GM12872 (cell line): ENCODE measurements around the gene GPR55.

Experiments used
- CTCF ChIP-seq: IDR thresholded peaks from 3 replicates; pipeline ENCODE4 v1.5.1; 2011; ENCODE audit warnings: low read depth, mild to moderate bottlenecking, low read length, moderate library complexity; ENCODE audit not compliant: insufficient read depth

The GPR55 gene

DNA sequence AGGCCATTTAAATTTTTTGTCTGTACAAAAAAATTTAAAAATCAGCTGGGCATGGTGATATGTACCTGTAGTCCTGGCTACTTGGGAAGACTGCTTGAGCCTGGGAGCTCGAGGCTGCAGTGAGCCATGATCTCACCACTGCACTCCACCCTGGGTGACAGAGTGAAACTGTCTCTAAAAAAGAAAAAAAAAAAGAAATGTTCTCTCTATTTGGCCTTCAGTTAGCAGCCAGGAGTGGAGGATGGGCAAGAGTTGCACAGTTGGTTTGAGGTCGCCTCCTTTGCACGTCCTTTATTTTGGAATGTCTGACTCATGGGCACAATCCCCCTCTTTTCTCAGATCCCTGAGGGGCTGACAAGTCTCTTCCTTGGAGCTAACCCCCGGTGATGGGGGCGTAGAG, 34.0 kb downstream of the GPR55 start:
- TF ChIP-seq CTCF: no peak

DNA sequence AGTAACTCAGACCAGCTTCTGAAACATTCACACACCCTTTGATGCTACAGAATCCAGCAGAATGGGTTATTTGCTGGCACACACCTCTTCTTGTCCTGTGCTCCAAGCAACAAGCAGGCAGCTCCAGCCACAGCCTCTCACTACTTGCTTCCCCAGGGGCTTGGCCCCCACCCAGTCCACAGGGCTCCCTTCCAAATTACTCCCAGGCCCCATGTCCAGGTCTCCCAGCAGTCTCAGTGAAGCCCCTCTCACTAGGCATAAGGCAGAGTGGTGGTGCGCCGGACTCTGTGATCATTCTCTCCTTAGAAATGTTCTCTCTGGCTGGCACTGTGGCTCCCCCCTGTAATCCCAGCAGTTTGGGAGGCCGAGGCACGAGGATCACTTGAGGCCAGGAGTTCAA, 34.4 kb downstream of the GPR55 start:
- no peak for TF ChIP-seq CTCF

GRCh38 chr2:230889911-230890601, 35.0 kb downstream of the GPR55 start:
- no peak for TF ChIP-seq CTCF

GRCh38 chr2:230888824-230889400, 36.1 kb downstream of the GPR55 start:
- no peak for TF ChIP-seq CTCF

- TF ChIP-seq CTCF: no peak
These were observed 37.7 kb downstream of the GPR55 start for GRCh38 chr2:230887342-230887741.

DNA sequence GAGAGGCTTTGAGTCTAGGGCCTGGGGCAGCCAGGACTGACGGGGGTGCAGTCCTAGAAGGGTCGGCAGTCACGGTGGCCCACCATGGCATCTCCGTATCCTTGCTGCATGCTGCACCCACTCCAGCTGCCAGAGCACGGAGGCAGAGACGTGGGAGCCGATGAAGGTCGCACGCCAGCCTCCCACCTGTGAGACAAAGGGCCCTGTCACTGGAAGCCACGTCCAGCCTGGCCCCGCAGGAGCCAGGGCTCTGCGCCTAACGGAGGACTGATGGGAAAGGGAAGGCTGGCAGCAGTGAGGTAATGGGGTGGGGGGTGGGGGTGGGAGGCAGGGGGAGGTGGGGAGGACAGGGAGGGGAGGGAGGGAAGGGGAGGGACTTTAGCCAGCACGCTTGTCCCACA, 38.4 kb downstream of the GPR55 start:
- no peak for TF ChIP-seq CTCF

- TF ChIP-seq CTCF: no peak
These were observed 38.8 kb downstream of the GPR55 start for GRCh38 chr2:230886206-230886605.
